GM23338 (cell line): ENCODE results near the gene AOPEP. TPM values are rescaled to one million over a fixed set of nuclear protein-coding genes. Genes with fewer than 3 reads are reported as not detected.

Source experiments
- ATAC-seq: fragments of 200-7000 bp; cut with Tn5 transposase; 3 replicates; pipeline ENCODE4 v1.9.1; 2020
- DNase-seq: peaks from one replicate; pipeline ENCODE4 v3.0.0-alpha.2; 2015; ENCODE audit warnings: low spot score
- H2AFZ ChIP-seq: fragments of 200-600 bp; sonication (generic); 2 replicates; pipeline ENCODE4 v1.8.0; 2016; ENCODE audit warnings: antibody characterized with exemption, mild to moderate bottlenecking, moderate library complexity
- H3F3A ChIP-seq: fragments of 200-600 bp; sonication (generic); replicated peaks from 2 replicates; pipeline ENCODE4 v1.8.0; 2017; ENCODE audit warnings: antibody characterized with exemption, mixed run types, low read depth
- H3K27ac ChIP-seq: fragments of 200-600 bp; sonication (generic); 2 replicates; pipeline ENCODE4 v1.6.1; 2016; ENCODE audit warnings: low read depth
- H3K27me3 ChIP-seq: fragments of 200-600 bp; sonication (generic); 2 replicates; pipeline ENCODE4 v1.8.0; 2016; ENCODE audit warnings: mild to moderate bottlenecking, mixed run types, moderate library complexity; ENCODE audit not compliant: insufficient read depth
- H3K36me3 ChIP-seq: fragments of 200-600 bp; sonication (generic); 2 replicates; pipeline ENCODE4 v1.8.0; 2016; ENCODE audit warnings: mild to moderate bottlenecking; ENCODE audit not compliant: insufficient read depth
- H3K4me1 ChIP-seq: fragments of 200-600 bp; sonication (generic); 2 replicates; pipeline ENCODE4 v1.8.0; 2016; ENCODE audit warnings: mild to moderate bottlenecking, moderate library complexity; ENCODE audit not compliant: insufficient read depth
- H3K4me2 ChIP-seq: fragments of 200-600 bp; sonication (generic); 2 replicates; pipeline ENCODE4 v1.7.1; 2017; ENCODE audit warnings: mixed run types
- H3K4me3 ChIP-seq: fragments of 200-600 bp; sonication (generic); 2 replicates; pipeline ENCODE4 v1.6.1; 2016; ENCODE audit warnings: mixed run types
- H3K79me2 ChIP-seq: fragments of 200-600 bp; sonication (generic); replicated peaks from 2 replicates; pipeline ENCODE4 v1.8.0; 2017; ENCODE audit warnings: mild to moderate bottlenecking; ENCODE audit not compliant: insufficient read depth
- H3K9me2 ChIP-seq: fragments of 200-600 bp; sonication (generic); 2 replicates; pipeline ENCODE4 v1.8.0; 2017; ENCODE audit not compliant: insufficient read depth
- H4K20me1 ChIP-seq: fragments of 200-600 bp; sonication (generic); replicated peaks from 2 replicates; pipeline ENCODE4 v1.8.0; 2017; ENCODE audit warnings: mild to moderate bottlenecking; ENCODE audit not compliant: insufficient read depth
- H3K27ac Mint-ChIP-seq: 2 replicates; pipeline ENCODE4 v1.8.0; 2020; ENCODE audit warnings: inconsistent platforms, mild to moderate bottlenecking, moderate library complexity, mixed read lengths
- H3K27me3 Mint-ChIP-seq: 3 replicates; pipeline ENCODE4 v1.8.0; 2022; ENCODE audit warnings: low read depth, mild to moderate bottlenecking, moderate library complexity, mixed read lengths, inconsistent platforms; ENCODE audit not compliant: insufficient read depth, poor library complexity
- H3K36me3 Mint-ChIP-seq: 3 replicates; pipeline ENCODE4 v1.8.0; 2021; ENCODE audit warnings: low read depth, mild to moderate bottlenecking, inconsistent platforms, moderate library complexity, mixed read lengths
- H3K4me1 Mint-ChIP-seq: 3 replicates; pipeline ENCODE4 v1.8.0; 2020; ENCODE audit warnings: mild to moderate bottlenecking, inconsistent platforms, mixed read lengths
- H3K4me3 Mint-ChIP-seq: 3 replicates; pipeline ENCODE4 v1.8.0; 2021; ENCODE audit warnings: moderate library complexity, mild to moderate bottlenecking, inconsistent platforms, mixed read lengths
- H3K9me3 Mint-ChIP-seq: 3 replicates; pipeline ENCODE4 v1.8.0; 2020; ENCODE audit warnings: moderate library complexity, mild to moderate bottlenecking, inconsistent platforms, mixed read lengths
- CREB1 ChIP-seq: fragments of 250-450 bp; sonication (Bioruptor Pico); IDR thresholded peaks from 2 replicates; pipeline ENCODE4 v1.5.0; 2020; ENCODE audit warnings: low read depth, mild to moderate bottlenecking, moderate library complexity
- EZH2 ChIP-seq: fragments of 200-600 bp; sonication (generic); IDR thresholded peaks from one replicate; pipeline ENCODE4 v1.8.0; 2017; ENCODE audit warnings: antibody characterized with exemption, mild to moderate bottlenecking, low read depth; ENCODE audit not compliant: unreplicated experiment
- EZH2phosphoT487 ChIP-seq: fragments of 200-600 bp; sonication (generic); IDR thresholded peaks from one replicate; pipeline ENCODE4 v1.8.1; 2018; ENCODE audit warnings: antibody characterized with exemption; ENCODE audit not compliant: unreplicated experiment
- NANOG ChIP-seq: IDR thresholded peaks from 2 replicates; pipeline ENCODE4 v1.6.1; 2016; ENCODE audit warnings: antibody characterized with exemption, borderline replicate concordance
- REST ChIP-seq: IDR thresholded peaks from one replicate; pipeline ENCODE4 v1.6.1; 2018; ENCODE audit warnings: antibody characterized with exemption; ENCODE audit not compliant: unreplicated experiment
- STAT1 ChIP-seq: IDR thresholded peaks from one replicate; pipeline ENCODE4 v1.6.1; 2016; ENCODE audit warnings: antibody characterized with exemption; ENCODE audit not compliant: unreplicated experiment
- ZNF114 ChIP-seq: fragments of 250-450 bp; sonication (Bioruptor Pico); IDR thresholded peaks from 2 replicates; pipeline ENCODE4 v1.5.0; 2020; ENCODE audit warnings: mild to moderate bottlenecking, moderate library complexity
- ZNF331 ChIP-seq: fragments of 250-450 bp; sonication (Bioruptor Pico); IDR thresholded peaks from 2 replicates; pipeline ENCODE4 v1.5.0; 2020; ENCODE audit warnings: low read depth, mild to moderate bottlenecking, moderate library complexity
- polyA plus RNA-seq: library from polyadenylated mRNA; unstranded; fragments of >200 nt; fragmentation: Nextera tagmentation; extraction: Ambion mirVana; gene quantifications from 2 replicates; pipeline ENCODE4 v1.2.1, GENCODE V29; 2016
- total RNA-seq: library from RNA; depleted of rRNA; stranded (reverse); fragments of >200 nt; shearing (Covaris generic); gene quantifications from 2 replicates; pipeline ENCODE4 v1.2.3, GENCODE V29; 2014
- TF ChIP-seq, protein P1 (sequence below): fragments of 250-450 bp; sonication (Bioruptor Pico); IDR thresholded peaks from 2 replicates; pipeline ENCODE4 v1.5.0; 2020; ENCODE audit warnings: mild to moderate bottlenecking, moderate library complexity

The AOPEP gene
- total and polyA plus RNA-seq, 2 experiments from 2014 or later: 7.0 to 16.5 TPM

DNA sequence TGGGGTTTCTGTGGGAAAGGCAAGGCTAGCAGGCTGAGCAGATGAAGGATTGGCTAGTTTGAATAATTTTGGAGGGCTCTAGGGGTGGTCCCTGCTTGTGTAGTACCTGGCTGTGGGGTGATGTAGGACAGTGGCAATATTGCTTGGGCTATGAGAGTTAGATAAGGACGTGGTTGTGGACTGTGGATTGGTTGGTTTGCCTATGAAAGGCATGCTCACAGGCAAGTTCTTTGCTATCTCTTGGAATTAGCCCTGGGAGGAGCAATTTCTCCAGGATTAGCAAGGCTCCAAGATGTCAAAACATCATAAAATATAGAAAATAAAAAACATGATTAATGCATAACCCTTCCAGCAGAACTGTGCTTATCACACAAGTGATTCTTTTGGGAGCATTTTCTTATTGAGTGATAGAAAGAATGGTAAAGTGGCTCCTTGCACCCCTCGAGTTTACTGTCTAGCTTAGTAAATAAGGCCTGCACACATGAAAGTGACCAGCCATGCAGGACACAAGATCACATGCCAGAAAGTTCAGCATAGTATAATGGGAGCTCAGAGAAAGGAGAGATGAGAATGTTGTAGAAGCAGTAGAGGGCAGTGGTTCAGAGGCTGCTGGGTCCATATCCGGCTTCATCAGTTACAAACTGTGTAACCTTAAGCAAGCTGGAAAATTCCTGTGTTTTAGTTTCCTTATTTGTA lies 13.8 kb downstream of the AOPEP start:
- H3K36me3 ChIP-seq: no peaks in the 10 kb centered on the region
- H3K4me2 ChIP-seq: no peak overlapping the region
- no peak overlapping the region for H3K4me3 ChIP-seq
- TF ChIP-seq ZNF331 (no peak), STAT1 (no peak), NANOG (no peak), ZNF114 (CRISPR knock-in tag) (no peak), EZH2 (no peak), REST (no peak)
- no peak for DNase-seq
- H3K27ac ChIP-seq: no peak overlapping the region
- H3K79me2 ChIP-seq: peaks cover 21% of the 10 kb centered on the region
- Mint-ChIP-seq H3K27me3 (no peaks in the 10 kb centered on the region), H3K4me3 (no peak overlapping the region), H3K36me3 (peaks cover 3% of the 10 kb centered on the region; the same call in 1 of the 3 replicates), H3K9me3 (no peaks in the 10 kb centered on the region; the same call in 2 of the 3 replicates), H3K4me1 (no peaks in the 10 kb centered on the region), H3K27ac (0 out of 2 replicates have a peak overlapping the region, but pooled peaks have one; percentile 13)
- no peaks in the 10 kb centered on the region for H3K4me1 ChIP-seq
- no peaks in the 10 kb centered on the region for H3F3A ChIP-seq
- ATAC-seq: no peak
- H4K20me1 ChIP-seq: peaks cover 3% of the 10 kb centered on the region
- no peak overlapping the region for H2AFZ ChIP-seq
- no peaks in the 10 kb centered on the region for H3K9me2 ChIP-seq
- no peaks in the 10 kb centered on the region for H3K27me3 ChIP-seq

- Mint-ChIP-seq H3K9me3 (no peaks in the 10 kb centered on the region; the same call in 2 of the 3 replicates), H3K27me3 (no peaks in the 10 kb centered on the region), H3K27ac (no peak overlapping the region), H3K4me3 (no peak overlapping the region), H3K36me3 (peaks cover 3% of the 10 kb centered on the region; the same call in 1 of the 3 replicates), H3K4me1 (no peaks in the 10 kb centered on the region)
- H3K4me2 ChIP-seq: no peak overlapping the region
- peaks cover 15% of the 10 kb centered on the region for H3K79me2 ChIP-seq
- H3K9me2 ChIP-seq: no peaks in the 10 kb centered on the region
- ATAC-seq: no peak
- no peaks in the 10 kb centered on the region for H3K27me3 ChIP-seq
- DNase-seq: no peak
- no peaks in the 10 kb centered on the region for H3K36me3 ChIP-seq
- 0 out of 2 replicates have a peak overlapping the region, but pooled peaks have one; percentile 55 for H3K27ac ChIP-seq
- no peaks in the 10 kb centered on the region for H3K4me1 ChIP-seq
- H3F3A ChIP-seq: no peaks in the 10 kb centered on the region
- no peak overlapping the region for H3K4me3 ChIP-seq
- peaks cover 3% of the 10 kb centered on the region for H4K20me1 ChIP-seq
- no peak for TF ChIP-seq ZNF331
- TF ChIP-seq NANOG: no peak
- no peak for TF ChIP-seq EZH2
- TF ChIP-seq, protein P1, sequence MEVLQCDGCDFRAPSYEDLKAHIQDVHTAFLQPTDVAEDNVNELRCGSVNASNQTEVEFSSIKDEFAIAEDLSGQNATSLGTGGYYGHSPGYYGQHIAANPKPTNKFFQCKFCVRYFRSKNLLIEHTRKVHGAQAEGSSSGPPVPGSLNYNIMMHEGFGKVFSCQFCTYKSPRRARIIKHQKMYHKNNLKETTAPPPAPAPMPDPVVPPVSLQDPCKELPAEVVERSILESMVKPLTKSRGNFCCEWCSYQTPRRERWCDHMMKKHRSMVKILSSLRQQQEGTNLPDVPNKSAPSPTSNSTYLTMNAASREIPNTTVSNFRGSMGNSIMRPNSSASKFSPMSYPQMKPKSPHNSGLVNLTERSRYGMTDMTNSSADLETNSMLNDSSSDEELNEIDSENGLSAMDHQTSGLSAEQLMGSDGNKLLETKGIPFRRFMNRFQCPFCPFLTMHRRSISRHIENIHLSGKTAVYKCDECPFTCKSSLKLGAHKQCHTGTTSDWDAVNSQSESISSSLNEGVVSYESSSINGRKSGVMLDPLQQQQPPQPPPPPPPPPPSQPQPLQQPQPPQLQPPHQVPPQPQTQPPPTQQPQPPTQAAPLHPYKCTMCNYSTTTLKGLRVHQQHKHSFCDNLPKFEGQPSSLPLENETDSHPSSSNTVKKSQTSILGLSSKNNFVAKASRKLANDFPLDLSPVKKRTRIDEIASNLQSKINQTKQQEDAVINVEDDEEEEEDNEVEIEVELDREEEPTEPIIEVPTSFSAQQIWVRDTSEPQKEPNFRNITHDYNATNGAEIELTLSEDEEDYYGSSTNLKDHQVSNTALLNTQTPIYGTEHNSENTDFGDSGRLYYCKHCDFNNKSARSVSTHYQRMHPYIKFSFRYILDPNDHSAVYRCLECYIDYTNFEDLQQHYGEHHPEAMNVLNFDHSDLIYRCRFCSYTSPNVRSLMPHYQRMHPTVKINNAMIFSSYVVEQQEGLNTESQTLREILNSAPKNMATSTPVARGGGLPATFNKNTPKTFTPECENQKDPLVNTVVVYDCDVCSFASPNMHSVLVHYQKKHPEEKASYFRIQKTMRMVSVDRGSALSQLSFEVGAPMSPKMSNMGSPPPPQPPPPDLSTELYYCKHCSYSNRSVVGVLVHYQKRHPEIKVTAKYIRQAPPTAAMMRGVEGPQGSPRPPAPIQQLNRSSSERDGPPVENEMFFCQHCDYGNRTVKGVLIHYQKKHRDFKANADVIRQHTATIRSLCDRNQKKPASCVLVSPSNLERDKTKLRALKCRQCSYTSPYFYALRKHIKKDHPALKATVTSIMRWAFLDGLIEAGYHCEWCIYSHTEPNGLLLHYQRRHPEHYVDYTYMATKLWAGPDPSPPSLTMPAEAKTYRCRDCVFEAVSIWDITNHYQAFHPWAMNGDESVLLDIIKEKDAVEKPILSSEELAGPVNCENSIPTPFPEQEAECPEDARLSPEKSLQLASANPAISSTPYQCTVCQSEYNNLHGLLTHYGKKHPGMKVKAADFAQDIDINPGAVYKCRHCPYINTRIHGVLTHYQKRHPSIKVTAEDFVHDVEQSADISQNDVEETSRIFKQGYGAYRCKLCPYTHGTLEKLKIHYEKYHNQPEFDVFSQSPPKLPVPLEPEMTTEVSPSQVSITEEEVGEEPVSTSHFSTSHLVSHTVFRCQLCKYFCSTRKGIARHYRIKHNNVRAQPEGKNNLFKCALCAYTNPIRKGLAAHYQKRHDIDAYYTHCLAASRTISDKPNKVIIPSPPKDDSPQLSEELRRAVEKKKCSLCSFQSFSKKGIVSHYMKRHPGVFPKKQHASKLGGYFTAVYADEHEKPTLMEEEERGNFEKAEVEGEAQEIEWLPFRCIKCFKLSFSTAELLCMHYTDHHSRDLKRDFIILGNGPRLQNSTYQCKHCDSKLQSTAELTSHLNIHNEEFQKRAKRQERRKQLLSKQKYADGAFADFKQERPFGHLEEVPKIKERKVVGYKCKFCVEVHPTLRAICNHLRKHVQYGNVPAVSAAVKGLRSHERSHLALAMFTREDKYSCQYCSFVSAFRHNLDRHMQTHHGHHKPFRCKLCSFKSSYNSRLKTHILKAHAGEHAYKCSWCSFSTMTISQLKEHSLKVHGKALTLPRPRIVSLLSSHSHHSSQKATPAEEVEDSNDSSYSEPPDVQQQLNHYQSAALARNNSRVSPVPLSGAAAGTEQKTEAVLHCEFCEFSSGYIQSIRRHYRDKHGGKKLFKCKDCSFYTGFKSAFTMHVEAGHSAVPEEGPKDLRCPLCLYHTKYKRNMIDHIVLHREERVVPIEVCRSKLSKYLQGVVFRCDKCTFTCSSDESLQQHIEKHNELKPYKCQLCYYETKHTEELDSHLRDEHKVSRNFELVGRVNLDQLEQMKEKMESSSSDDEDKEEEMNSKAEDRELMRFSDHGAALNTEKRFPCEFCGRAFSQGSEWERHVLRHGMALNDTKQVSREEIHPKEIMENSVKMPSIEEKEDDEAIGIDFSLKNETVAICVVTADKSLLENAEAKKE: no peak
- no peak for TF ChIP-seq CREB1 (CRISPR knock-in tag)
- no peak for TF ChIP-seq EZH2phosphoT487
- no peak for TF ChIP-seq ZNF114 (CRISPR knock-in tag)
- H2AFZ ChIP-seq: no peak overlapping the region
Observed at GRCh38 chr9:94741866-94742265, 15.4 kb downstream of the AOPEP start.
